Natural killer cell treated with Interleukin-12 subunit alpha and Interleukin-12 subunit beta and Interleukin-15 and Interleukin-18, amount 100 ng/mL, for 72 hours (primary cell): Measurements from ENCODE around the gene TNRC6C. TPM values are rescaled to one million over a fixed set of nuclear protein-coding genes. Genes with fewer than 3 reads are reported as not detected.

Experiments
- ATAC-seq, 2 donors: fragments of 150-1000 bp; cut with Tn5 transposase in 1 of 2; sonication (Bioruptor Pico), chemical (Tn5 transposase) in 1 of 2; 2 replicates each; pipeline ENCODE4 v1.10.0; 2021
- DNase-seq: peaks from one replicate; pipeline ENCODE4 v3.0.0; 2022; ENCODE audit warnings: low spot score
- H3K27ac Mint-ChIP-seq, 2 donors: 1 replicate in 1 of 2; 2 replicates in 1 of 2; pipeline ENCODE4 v1.8.0; 2022; ENCODE audit warnings: mixed read lengths in 2 of 2, mild to moderate bottlenecking in 1 of 2, moderate library complexity in 1 of 2
- H3K27me3 Mint-ChIP-seq, 2 donors: 1 replicate in 1 of 2; 2 replicates in 1 of 2; pipeline ENCODE4 v1.8.0; 2022; ENCODE audit warnings: mixed read lengths in 2 of 2
- H3K36me3 Mint-ChIP-seq: one replicate; pipeline ENCODE4 v1.8.0; 2022; ENCODE audit warnings: mixed read lengths
- H3K4me1 Mint-ChIP-seq, 2 donors: 1 replicate in 1 of 2; 2 replicates in 1 of 2; pipeline ENCODE4 v1.8.0; 2022; ENCODE audit warnings: low read depth in 2 of 2, mixed read lengths in 2 of 2, mild to moderate bottlenecking in 1 of 2
- H3K4me3 Mint-ChIP-seq: one replicate; pipeline ENCODE4 v1.8.0; 2022; ENCODE audit warnings: mixed read lengths
- H3K9me3 Mint-ChIP-seq: 2 replicates; pipeline ENCODE4 v1.8.0; 2022; ENCODE audit warnings: mixed read lengths
- total RNA-seq, 2 donors: library from RNA; stranded (reverse); gene quantifications; one replicate each; pipeline ENCODE4 v1.2.3, GENCODE V29; 2022

The TNRC6C gene
- total RNA-seq, 2 donors from 2014 or later = 28.1 to 32.1 TPM

- Mint-ChIP-seq H3K36me3 (peaks cover 10% of the 10 kb centered on the region), H3K4me3 (no peak overlapping the region), H3K27ac (no peak overlapping the region), H3K4me1 (peaks cover 0 to 4% of the 10 kb centered on the region in 2 donors), H3K27me3 (no peaks in the 10 kb centered on the region), H3K9me3 (no peaks in the 10 kb centered on the region)
- no peak for DNase-seq
- no peak for ATAC-seq
Observed at GRCh38 chr17:78086740-78087139, 128.2 kb downstream of the TNRC6C start.

DNA sequence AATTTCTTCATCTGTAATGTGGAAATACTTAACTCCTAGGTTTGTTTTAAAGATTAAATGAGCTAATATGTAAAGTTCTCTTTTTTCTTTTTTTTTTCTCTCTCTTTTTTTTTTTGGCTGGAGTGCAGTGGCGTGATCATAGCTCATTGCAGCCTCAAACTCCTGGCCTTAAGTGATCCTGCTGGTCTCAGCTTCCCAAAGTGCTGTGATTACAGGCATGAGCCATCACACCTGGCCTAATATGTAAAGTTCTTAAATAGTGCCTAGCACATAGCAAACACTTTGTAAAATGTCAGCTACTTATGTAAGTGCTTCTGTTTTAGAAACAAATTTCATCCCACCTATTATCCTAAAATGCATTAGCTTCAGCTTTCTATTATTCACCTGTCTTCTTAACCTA is 130.0 kb downstream of the TNRC6C start:
- H3K27ac Mint-ChIP-seq = peak overlapping the region in 1 of 2 donors; percentile 36
- H3K9me3 Mint-ChIP-seq = no peaks in the 10 kb centered on the region
- peaks cover 10% of the 10 kb centered on the region for H3K36me3 Mint-ChIP-seq
- H3K4me1 Mint-ChIP-seq = peaks cover 0 to 4% of the 10 kb centered on the region in 2 donors
- DNase-seq = no peak
- ATAC-seq = no peak
- no peaks in the 10 kb centered on the region for H3K27me3 Mint-ChIP-seq
- H3K4me3 Mint-ChIP-seq = no peak overlapping the region

- H3K27me3 Mint-ChIP-seq = no peaks in the 10 kb centered on the region
Observed at GRCh38 chr17:78089576-78090281, 131.2 kb downstream of the TNRC6C start.

GRCh38 chr17:78092794-78093324 is 134.4 kb downstream of the TNRC6C start:
- no peak overlapping the region for H3K27ac Mint-ChIP-seq

More at GRCh38 chr17:78089576-78090281, 131.2 kb downstream of the TNRC6C start:
- DNase-seq = no peak
- Mint-ChIP-seq H3K9me3 (no peaks in the 10 kb centered on the region), H3K36me3 (peaks cover 12% of the 10 kb centered on the region), H3K4me3 (no peak overlapping the region), H3K4me1 (peaks cover 0 to 4% of the 10 kb centered on the region in 2 donors), H3K27ac (no peak overlapping the region)
- ATAC-seq = no peak

GRCh38 chr17:78095035-78095434 is 136.5 kb downstream of the TNRC6C start:
- Mint-ChIP-seq H3K27me3 (no peaks in the 10 kb centered on the region), H3K36me3 (peaks cover 4% of the 10 kb centered on the region), H3K4me1 (no peaks in the 10 kb centered on the region), H3K9me3 (no peaks in the 10 kb centered on the region), H3K4me3 (no peak overlapping the region), H3K27ac (no peak overlapping the region)
- no peak for DNase-seq
- no peak for ATAC-seq

More at GRCh38 chr17:78092794-78093324, 134.4 kb downstream of the TNRC6C start:
- H3K36me3 Mint-ChIP-seq = peaks cover 10% of the 10 kb centered on the region
- no peak overlapping the region for H3K4me3 Mint-ChIP-seq
- DNase-seq (no peak), ATAC-seq (no peak)
- H3K27me3 Mint-ChIP-seq = no peaks in the 10 kb centered on the region
- H3K4me1 Mint-ChIP-seq = peaks cover 0 to 4% of the 10 kb centered on the region in 2 donors
- no peaks in the 10 kb centered on the region for H3K9me3 Mint-ChIP-seq

DNA sequence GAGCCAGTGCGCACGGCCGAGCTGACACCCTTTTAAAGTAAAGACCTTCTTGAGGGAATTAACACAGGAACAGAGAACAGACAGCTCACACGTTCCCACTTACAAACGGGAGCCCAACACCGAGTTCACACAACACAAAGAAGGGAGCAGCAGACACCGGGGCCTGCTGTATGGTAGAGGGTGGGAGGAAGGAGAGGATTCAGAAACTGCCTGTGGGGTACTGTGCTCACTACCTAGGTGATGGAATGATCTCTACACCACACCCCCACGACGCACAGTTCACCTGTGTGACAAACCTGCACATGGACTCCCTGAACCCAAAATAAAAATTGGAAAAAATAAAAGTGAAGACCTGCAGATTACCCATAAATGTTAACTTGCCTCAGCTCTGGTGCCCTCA is 137.6 kb downstream of the TNRC6C start:
- peaks cover 4% of the 10 kb centered on the region for H3K36me3 Mint-ChIP-seq
- no peaks in the 10 kb centered on the region for H3K4me1 Mint-ChIP-seq
- DNase-seq (no peak), ATAC-seq (no peak)
- no peaks in the 10 kb centered on the region for H3K9me3 Mint-ChIP-seq
- H3K27ac Mint-ChIP-seq = no peak overlapping the region
- H3K4me3 Mint-ChIP-seq = no peak overlapping the region
- no peaks in the 10 kb centered on the region for H3K27me3 Mint-ChIP-seq

DNA sequence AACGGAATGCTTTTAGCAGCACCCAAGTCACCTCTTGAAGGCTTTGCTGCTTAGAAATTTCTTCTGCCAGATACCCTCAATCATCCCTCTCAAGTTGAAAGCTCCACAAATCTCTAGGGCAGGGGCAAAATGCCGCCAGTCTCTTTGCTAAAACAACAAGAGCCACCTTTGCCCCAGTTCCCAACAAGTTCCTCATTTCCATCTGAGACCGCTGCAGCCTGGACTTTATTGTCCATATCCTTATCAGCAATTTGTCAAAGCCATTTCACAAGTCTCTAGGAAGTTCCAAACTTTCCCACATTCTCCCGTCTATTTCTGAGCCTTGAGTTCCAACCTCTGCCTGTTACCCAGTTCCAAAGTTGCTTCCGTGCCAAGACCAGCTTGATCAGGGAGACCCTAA is 142.6 kb downstream of the TNRC6C start:
- ATAC-seq (no peak), DNase-seq (no peak)
- Mint-ChIP-seq H3K4me1 (no peaks in the 10 kb centered on the region), H3K36me3 (no peaks in the 10 kb centered on the region), H3K9me3 (no peaks in the 10 kb centered on the region), H3K4me3 (no peak overlapping the region), H3K27ac (no peak overlapping the region), H3K27me3 (no peaks in the 10 kb centered on the region)

GRCh38 chr17:78101542-78101941 is 143.0 kb downstream of the TNRC6C start:
- Mint-ChIP-seq H3K4me3 (no peak overlapping the region), H3K27ac (no peak overlapping the region), H3K36me3 (no peaks in the 10 kb centered on the region), H3K27me3 (no peaks in the 10 kb centered on the region), H3K9me3 (no peaks in the 10 kb centered on the region), H3K4me1 (no peaks in the 10 kb centered on the region)
- ATAC-seq (no peak), DNase-seq (no peak)

DNA sequence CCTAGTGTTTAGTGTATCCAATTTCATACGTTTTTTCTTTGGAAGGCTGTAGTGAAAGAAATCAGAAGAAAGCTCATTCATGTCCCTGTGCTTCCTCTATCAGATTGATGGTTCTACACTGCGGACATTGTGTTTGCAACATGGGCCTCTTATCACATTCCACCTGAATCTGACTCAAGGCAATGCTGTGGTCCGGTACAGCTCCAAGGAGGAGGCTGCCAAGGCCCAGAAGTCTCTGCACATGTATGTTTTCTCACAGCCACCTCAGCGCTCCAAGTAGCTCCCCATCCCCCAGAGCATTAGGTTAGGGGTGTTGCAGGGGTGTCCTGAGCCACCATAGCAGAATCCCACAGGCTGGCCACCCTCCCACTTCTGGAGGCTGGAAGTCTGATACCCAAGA is 144.8 kb downstream of the TNRC6C start:
- no peaks in the 10 kb centered on the region for H3K27me3 Mint-ChIP-seq
- no peaks in the 10 kb centered on the region for H3K36me3 Mint-ChIP-seq
- ATAC-seq = no peak
- DNase-seq = no peak
- H3K9me3 Mint-ChIP-seq = no peaks in the 10 kb centered on the region
- no peak overlapping the region for H3K27ac Mint-ChIP-seq
- no peaks in the 10 kb centered on the region for H3K4me1 Mint-ChIP-seq
- no peak overlapping the region for H3K4me3 Mint-ChIP-seq

GRCh38 chr17:78104540-78104941 is 146.0 kb downstream of the TNRC6C start:
- Mint-ChIP-seq H3K4me3 (no peak overlapping the region), H3K4me1 (peaks cover 0 to 2% of the 10 kb centered on the region in 2 donors), H3K27me3 (no peaks in the 10 kb centered on the region), H3K36me3 (no peaks in the 10 kb centered on the region), H3K27ac (no peak overlapping the region), H3K9me3 (no peaks in the 10 kb centered on the region)
- ATAC-seq (no peak), DNase-seq (no peak)

DNA sequence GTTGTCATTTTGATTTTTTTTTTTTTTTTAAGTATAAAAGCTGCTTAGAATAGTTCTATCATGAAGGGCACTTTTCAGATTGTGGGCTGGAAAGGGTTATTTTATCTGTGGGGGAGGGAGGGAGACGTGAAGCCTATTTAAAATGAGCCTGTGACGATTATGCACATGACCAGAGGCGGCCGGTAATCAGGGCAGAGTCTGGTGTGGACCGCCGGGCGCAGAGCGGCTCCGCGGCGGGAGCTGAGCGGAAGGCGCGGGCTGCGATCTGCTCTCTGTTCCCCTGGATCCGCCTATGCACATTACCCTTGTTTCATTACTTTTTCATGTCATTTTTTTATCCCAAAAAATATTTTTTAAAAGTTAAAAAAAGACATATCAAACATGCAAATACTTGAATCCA is 146.6 kb downstream of the TNRC6C start:
- H3K4me3 Mint-ChIP-seq = no peak overlapping the region
- peaks cover 0 to 2% of the 10 kb centered on the region in 2 donors for H3K4me1 Mint-ChIP-seq
- H3K9me3 Mint-ChIP-seq = no peaks in the 10 kb centered on the region
- H3K27ac Mint-ChIP-seq = no peak overlapping the region
- no peaks in the 10 kb centered on the region for H3K36me3 Mint-ChIP-seq
- ATAC-seq (no peak), DNase-seq (no peak)
- no peaks in the 10 kb centered on the region for H3K27me3 Mint-ChIP-seq

GRCh38 chr17:78105551-78105950 is 147.0 kb downstream of the TNRC6C start:
- Mint-ChIP-seq H3K4me1 (peaks cover 1 to 3% of the 10 kb centered on the region in 2 donors), H3K36me3 (no peaks in the 10 kb centered on the region), H3K9me3 (no peaks in the 10 kb centered on the region), H3K27me3 (no peaks in the 10 kb centered on the region), H3K4me3 (no peak overlapping the region), H3K27ac (no peak overlapping the region)
- ATAC-seq = no peak
- DNase-seq = no peak

DNA sequence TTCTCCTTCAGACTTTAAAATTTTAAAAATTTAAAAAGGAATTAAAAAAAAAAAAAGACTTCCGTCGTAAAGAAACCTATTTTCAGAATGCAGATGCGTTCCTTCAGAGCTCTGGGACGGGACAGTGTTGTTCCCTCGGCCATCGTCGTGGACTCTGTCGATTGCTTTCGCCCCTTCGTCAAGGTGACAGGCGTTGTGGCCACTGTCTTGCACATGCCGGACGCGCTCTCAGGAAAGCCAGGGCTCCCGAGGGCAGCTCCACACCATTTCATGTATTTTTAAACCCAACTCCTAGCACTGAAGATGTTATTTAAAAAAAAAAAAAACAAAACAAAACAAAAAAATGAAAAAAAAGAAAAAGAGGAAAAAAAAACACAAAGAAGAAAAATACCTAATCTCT is 147.7 kb downstream of the TNRC6C start:
- DNase-seq (no peak), ATAC-seq (no peak)
- Mint-ChIP-seq H3K4me1 (peaks cover 3 to 6% of the 10 kb centered on the region in 2 donors), H3K9me3 (no peaks in the 10 kb centered on the region), H3K36me3 (no peaks in the 10 kb centered on the region), H3K27ac (no peak overlapping the region), H3K4me3 (no peak overlapping the region), H3K27me3 (no peaks in the 10 kb centered on the region)

DNA sequence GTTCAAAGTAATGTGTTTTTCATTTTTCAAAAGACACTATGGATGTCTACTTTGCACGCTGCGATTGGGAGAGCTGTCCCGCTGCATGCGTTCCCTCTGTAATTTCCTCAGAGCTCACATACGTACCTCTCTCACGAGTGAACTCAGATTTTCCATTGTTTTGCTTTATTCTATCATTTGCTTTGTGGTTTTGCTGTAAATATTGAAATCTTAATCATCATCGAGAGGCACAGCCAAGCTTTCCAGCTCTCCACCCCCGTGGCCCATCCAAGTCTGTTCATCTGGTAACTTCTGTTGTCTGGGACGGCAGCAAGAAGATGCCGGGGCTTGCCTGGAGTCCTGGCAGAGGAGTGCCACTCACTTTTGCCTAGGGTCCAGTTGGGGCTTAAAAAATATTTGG is 149.0 kb downstream of the TNRC6C start:
- Mint-ChIP-seq H3K36me3 (peaks cover 2% of the 10 kb centered on the region), H3K27me3 (no peaks in the 10 kb centered on the region), H3K9me3 (no peaks in the 10 kb centered on the region), H3K4me1 (peaks cover 6 to 7% of the 10 kb centered on the region in 2 donors), H3K27ac (peak overlapping the region in 1 of 2 donors; percentile 49), H3K4me3 (no peak overlapping the region)
- ATAC-seq (no peak), DNase-seq (no peak)
